ENCODE data around the gene FBXO21. TPM values are rescaled to one million over a fixed set of nuclear protein-coding genes. Genes with fewer than 3 reads are reported as not detected.

FBXO21 gene
- total and polyA plus RNA-seq, 2 of the 13 experiments (the other 11 are each of a cell fraction or from before 2014, with no cell fraction given), result 15.6 to 32.5 TPM

- TF ChIP-seq ZNF724P (CRISPR knock-in tag; IDR thresholded peaks at IDR 0.05; ENCODE audit: borderline replicate concordance), result 0 out of 2 replicates have a peak, but pooled peaks have one; percentile 32
- no peak for TF ChIP-seq AGO1 (IDR thresholded peaks at IDR 0.05; ENCODE audit: low read depth, low read length, poor library complexity, severe bottlenecking)
- TF ChIP-seq MXD4 (CRISPR knock-in tag; IDR thresholded peaks at IDR 0.05), result peak; percentile 62; the same call in 1 of the 2 replicates
- peak; percentile 36; the same call in 1 of the 2 replicates for TF ChIP-seq KDM2A (CRISPR knock-in tag; IDR thresholded peaks at IDR 0.05; ENCODE audit: borderline replicate concordance, low read depth)
- no peak for TF ChIP-seq ZSCAN31 (CRISPR knock-in tag; IDR thresholded peaks at IDR 0.05; ENCODE audit: low read depth)
- TF ChIP-seq ZNF253 (CRISPR knock-in tag; IDR thresholded peaks at IDR 0.05; ENCODE audit: borderline replicate concordance), result 0 out of 2 replicates have a peak, but pooled peaks have one; percentile 53
- TF ChIP-seq DMAP1 (CRISPR knock-in tag; IDR thresholded peaks at IDR 0.05), result peak; percentile 46; the same call in 1 of the 2 replicates
- TF ChIP-seq ARHGAP35 (CRISPR knock-in tag; IDR thresholded peaks at IDR 0.05; ENCODE audit: borderline replicate concordance), result 0 out of 2 replicates have a peak, but pooled peaks have one; percentile 23
- no peak for TF ChIP-seq SRSF9 (IDR thresholded peaks at IDR 0.05; ENCODE audit: borderline replicate concordance, insufficient read depth, low read depth, low read length, poor library complexity, severe bottlenecking)
- TF ChIP-seq SP5 (CRISPR knock-in tag; IDR thresholded peaks at IDR 0.05; ENCODE audit: borderline replicate concordance, low read depth), result no peak
- TF ChIP-seq BHLHE40 (IDR thresholded peaks at IDR 0.05; ENCODE audit: low read length), result no peak
- TF ChIP-seq ZNF761 (CRISPR knock-in tag; conservative IDR thresholded peaks at IDR 0.05), result peak; percentile 44; the same call in 1 of the 2 replicates
- TF ChIP-seq ZBTB7A (CRISPR knock-in tag; IDR thresholded peaks at IDR 0.05), result no peak
- TF ChIP-seq ZNF891 (CRISPR knock-in tag; IDR thresholded peaks at IDR 0.05), result no peak
- TF ChIP-seq MYC (CRISPR knock-in tag; IDR thresholded peaks at IDR 0.05; ENCODE audit: borderline replicate concordance), result peak; percentile 71
- no peak for TF ChIP-seq FOXK2 (IDR thresholded peaks at IDR 0.05)
- peak; percentile 49; the same call in 1 of the 2 replicates for TF ChIP-seq ZNF607 (CRISPR knock-in tag; IDR thresholded peaks at IDR 0.05; ENCODE audit: borderline replicate concordance)
- no peak for TF ChIP-seq ZNF609 (CRISPR knock-in tag; IDR thresholded peaks at IDR 0.05; ENCODE audit: borderline replicate concordance)
- 0 out of 2 replicates have a peak, but pooled peaks have one; percentile 60 for TF ChIP-seq BRD4 (CRISPR knock-in tag; IDR thresholded peaks at IDR 0.05)
- no peak for TF ChIP-seq ZNF513 (CRISPR knock-in tag; conservative IDR thresholded peaks at IDR 0.05)
- peak; percentile 81; the same call in 1 of the 2 replicates for TF ChIP-seq UBTF (CRISPR knock-in tag; IDR thresholded peaks at IDR 0.05)
- 0 out of 2 replicates have a peak, but pooled peaks have one; percentile 64 for TF ChIP-seq ZNF547 (CRISPR knock-in tag; IDR thresholded peaks at IDR 0.05)
These were observed at the start of gene FBXO21 (continued) for GRCh38 chr12:117190210-117190781.

Measured in HepG2 (cell line).